Uterus (tissue), 2 donors: ENCODE data around the gene ST6GALNAC2.

Source experiments
- CTCF ChIP-seq, 4 experiments: fragments of 200-600 bp in 2 of 4; fragments of 450-650 bp in 2 of 4; sonication (generic) in 2 of 4; IDR thresholded peaks; one replicate each; pipeline ENCODE4 v1.5.1; 2016 to 2019; ENCODE audit warnings: antibody characterized with exemption in 4 of 4, mild to moderate bottlenecking in 2 of 4, moderate library complexity in 1 of 4
- POLR2A ChIP-seq, 2 donors: fragments of 450-650 bp; IDR thresholded peaks; one replicate each; pipeline ENCODE4 v1.6.1; 2016; ENCODE audit warnings: antibody characterized with exemption in 2 of 2, mild to moderate bottlenecking in 1 of 2, moderate library complexity in 1 of 2

GRCh38 chr17:76579281-76579680 is 6.4 kb downstream of the ST6GALNAC2 start:
- TF ChIP-seq CTCF (IDR thresholded peaks at IDR 0.05) (no peak), POLR2A (IDR thresholded peaks at IDR 0.05) (no peak)
